GM18870 (cell line): ENCODE measurements around the gene HDAC3.

Experiments
- ATAC-seq: cut with Tn5 transposase; IDR thresholded peaks from one replicate; pipeline ENCODE4 v1.9.1; 2021; ENCODE audit warnings: moderate library complexity; ENCODE audit not compliant: unreplicated experiment

Gene HDAC3

DNA sequence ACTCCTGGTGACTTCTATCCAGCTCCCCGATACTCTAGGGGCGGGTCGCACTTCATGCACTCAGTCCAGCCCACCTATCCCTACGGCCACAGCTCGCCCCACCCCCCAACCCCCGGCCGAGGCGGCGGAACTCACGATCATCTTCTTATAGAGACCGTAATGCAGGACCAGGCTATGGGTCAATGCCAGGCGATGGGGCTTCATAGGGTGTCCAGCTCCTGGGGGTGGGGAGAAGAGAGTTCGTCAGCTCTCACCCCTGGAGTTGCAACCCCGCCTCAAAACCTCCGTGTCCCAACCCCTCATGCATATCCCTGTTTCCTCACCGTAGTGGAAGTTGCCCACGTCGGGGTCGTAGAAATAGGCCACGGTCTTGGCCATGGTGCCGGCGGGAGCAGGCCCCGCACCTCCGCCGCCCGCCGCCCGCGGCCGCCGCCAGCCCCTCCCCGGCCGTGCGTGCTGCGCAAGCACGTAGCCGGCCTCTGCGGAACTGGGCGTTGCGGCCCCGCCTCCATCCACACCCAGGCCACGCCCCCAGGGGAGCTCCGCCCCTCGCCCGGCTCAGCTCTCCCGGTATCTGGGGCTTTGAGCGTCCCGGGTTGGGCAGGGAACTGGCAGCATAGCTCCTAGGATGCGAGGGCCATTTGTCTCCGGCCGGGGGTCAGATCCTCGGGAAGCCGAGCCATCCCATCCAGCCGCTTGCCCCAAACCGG, at the start of gene HDAC3, which contains the start of gene RELL2:
TSS of gene HDAC3 (minus strand) at position 437 of the 710 bp plus-strand sequence. CDS start at position 378, 59 bp downstream.
TSS of gene RELL2 (plus strand) at position 585 of the 710 bp plus-strand sequence. CDS start 1,229 bp downstream, outside the sequence.
- peak; percentile 27 for ATAC-seq

DNA sequence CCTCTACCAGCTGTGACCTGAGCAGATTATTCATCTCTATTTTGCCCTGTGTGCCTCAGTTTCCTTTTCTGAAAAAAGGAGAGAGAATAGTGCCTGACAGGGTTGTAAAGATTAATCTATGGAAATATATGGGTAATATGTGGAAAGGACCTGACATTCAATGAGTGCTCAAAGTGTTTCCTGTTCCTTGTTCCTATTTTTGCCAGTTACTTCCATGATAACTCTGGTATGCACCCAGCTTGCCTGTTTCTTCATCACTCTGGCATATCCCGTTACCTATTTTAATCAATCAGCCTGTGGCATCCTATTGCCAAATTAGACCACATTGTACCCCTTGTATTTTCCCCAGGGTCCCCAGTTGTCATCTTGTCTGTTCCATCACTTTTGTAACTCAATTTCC, 48.9 kb upstream of the HDAC3 start:
- ATAC-seq, result no peak

GRCh38 chr5:141683596-141684141, 47.0 kb upstream of the HDAC3 start:
- ATAC-seq, result no peak

GRCh38 chr5:141681695-141682641, 45.3 kb upstream of the HDAC3 start, which contains the start of gene ARAP3:
ARAP3 (minus strand) TSS chr5:141682230; CDS start chr5:141680486, 1,744 bp downstream.
- no peak for ATAC-seq

DNA sequence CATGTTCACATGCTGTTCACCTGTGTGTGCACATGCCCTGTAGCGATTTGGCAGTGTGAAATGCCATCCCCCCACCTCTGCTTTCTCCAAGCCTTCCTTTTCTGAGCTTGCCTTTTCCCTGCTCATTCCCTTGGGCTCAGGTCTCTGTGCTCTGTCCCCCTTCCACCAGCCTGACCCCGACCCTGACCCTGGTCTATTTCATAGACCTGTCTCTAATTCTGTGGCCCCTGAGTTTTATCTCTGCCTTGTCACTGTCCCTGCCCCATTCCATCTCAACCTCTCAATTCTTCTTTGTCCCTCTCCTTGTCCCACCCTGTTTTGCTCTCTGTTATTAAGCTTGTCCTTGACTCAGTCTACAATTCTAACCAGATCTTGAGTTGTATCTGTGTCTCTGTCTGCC, 44.6 kb upstream of the HDAC3 start:
- no peak for ATAC-seq

DNA sequence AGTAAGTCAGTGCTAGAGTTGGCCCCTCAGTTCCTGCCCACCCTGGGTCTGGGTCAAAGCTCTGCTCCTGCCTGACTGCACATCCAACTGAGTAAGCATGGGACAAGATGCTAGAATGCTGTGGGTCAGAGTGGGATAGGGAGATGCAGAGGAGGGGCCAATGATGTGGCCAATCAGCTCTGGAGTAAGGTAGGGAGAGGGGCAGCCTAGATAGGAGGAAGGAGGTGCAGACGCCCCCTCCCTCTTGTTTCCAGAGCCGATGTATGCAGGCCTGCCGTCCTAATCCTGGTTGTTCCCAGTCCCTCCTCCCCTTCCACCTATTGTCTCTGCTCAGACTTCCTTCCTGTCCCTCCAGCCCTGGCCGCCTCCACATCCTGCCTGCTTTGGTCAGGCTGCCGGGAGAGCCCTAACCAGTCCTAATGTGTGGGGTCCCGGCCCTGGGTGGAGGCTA, 44.1 kb upstream of the HDAC3 start:
- no peak for ATAC-seq

DNA sequence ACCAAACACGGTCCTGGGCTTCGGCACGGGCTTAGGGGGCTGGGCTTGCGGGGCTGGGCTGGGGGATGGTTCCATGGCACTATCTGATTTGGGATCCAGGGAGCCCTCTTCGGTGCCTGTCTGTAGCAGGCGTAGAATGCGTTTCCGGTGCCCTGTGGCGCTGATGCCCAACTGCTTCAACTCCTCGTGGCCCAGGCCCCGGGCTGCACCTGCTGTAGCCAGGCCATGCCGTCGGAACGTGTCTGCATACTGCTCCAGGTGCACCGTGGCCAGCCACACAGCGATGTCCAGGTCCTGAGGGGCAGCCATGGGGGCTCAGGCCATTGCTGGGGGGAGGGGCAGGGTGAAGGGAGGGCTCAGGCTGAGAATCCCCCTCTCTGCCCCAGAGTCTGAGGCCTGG, 43.5 kb upstream of the HDAC3 start:
- no peak for ATAC-seq

- ATAC-seq, result no peak
Observed at GRCh38 chr5:141677415-141677814, 40.8 kb upstream of the HDAC3 start.

DNA sequence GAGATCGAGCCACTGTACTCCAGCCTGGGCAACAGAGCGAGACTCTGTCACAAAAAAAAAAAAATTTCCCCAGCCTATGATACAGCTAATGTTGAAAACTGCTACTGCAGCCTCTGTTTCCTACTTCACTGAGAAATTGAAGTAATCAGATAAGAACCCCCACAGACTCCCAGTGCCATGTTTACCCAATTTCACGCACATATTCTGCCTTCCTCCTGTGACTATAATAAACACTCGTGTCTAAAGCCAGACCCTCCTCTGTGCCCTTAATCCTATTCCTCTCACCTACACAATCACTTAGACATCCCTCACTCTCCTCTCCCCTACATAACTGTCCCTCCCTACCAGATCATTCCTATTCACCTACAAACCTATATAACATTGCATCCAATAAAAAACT, 39.0 kb upstream of the HDAC3 start:
- no peak for ATAC-seq

- no peak for ATAC-seq
Observed at GRCh38 chr5:141674747-141675146, 38.1 kb upstream of the HDAC3 start.

DNA sequence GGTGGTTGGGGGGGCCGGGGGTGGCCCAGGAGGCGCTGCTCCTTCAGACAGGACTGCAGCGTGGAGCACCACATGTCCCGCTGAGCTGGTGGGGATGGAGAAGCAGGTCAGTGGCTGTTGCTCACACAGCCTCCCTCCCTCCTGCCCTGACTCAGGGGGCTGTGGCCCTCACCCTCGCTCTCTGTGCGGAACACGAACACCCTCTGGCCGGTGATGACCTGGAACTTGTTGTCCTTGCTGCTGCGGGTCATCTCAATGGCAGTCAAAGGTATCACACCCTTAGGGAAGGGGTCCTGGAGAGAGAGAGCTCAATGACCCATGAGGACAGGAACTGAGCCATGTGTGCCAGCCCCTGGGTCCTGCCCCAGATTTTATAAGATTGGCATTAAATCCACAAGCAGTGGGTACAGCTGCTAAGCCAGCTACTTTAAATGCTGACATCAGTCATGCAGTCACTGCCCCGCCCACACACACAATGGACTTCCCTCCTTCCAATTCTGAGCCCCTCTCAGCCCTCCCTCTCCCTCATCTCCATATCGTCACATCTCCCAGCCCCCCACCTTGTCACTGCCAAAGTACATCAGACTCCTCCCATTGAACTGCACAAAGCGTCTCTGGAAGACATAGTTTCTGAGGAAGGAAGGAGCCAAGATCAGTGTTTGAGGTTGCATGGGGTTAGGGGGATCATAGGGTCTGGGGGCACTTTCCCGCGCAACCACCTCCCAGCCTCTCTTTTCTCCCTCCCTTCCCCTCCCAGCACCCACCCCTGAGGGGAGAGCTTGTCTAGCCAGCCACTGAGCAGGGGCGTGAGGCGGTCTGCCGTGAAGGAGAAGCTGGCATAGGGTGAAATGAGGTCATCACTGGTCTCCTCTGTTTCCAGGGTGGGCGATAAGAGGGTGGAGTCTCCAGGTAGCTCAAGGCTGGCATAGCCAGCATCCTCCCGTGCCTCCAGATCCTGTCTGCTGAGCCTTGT, 36.5 kb upstream of the HDAC3 start:
- no peak for ATAC-seq

DNA sequence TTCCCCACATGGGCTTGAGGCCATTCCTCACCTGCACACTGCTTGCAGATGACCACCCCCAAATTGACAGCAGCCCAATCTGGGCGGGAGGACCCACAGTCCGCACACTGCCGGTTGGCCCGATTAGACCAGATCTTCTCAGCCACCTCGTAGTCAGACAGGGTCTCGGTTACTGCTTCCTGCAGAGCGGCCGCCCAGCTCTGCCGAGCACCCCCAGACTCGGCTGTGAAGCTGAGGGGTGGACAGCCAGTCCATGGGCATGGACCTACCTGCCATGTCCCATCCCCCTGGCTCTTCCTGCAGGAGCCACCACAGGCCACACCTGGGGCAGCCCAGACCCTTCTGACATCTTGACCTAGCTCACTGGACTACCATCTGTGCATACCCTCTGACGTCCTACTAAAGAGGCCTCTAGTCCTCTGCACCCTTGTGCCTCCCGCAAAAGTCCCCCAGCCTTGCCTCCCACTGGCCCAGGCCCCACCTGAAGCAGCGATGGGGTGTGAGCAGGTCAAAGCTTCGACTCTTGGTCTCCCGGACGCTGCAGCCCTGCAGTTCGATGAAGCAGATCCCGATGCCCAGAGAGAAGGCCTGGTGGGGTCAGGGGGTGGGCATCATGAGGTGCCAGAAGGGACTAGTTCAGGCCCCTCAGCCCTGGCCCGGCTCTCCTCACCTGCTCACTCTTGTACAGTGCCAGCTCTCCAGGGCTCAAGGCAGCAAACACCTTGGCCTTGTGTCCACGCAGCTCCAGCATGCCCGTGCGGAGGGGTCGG, 35.6 kb upstream of the HDAC3 start:
- no peak for ATAC-seq

DNA sequence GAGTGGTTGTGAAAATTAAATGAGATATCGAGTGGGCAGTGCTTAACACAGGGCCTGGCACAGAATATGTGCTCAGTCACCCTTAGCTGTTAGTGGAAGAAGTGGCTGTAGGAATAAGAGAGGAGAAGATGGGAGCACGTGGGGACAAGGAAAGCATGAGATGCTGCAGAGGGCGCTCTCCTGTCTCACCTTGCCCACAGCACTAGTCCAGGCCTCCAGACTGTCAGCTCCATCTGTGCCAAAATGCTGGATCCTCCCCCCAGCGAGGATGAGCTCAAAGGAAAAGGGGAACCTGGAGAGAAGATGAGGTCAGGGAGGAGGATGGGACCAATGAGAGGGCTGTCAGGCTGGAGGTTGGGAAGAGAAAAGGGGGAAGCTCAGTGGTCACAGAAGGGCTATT, 32.9 kb upstream of the HDAC3 start:
- no peak for ATAC-seq

GRCh38 chr5:141668601-141669265, 32.1 kb upstream of the HDAC3 start:
- ATAC-seq, result no peak

GRCh38 chr5:141665995-141666940, 29.6 kb upstream of the HDAC3 start:
- ATAC-seq, result no peak

- ATAC-seq, result peak; percentile 93
Observed at GRCh38 chr5:141664733-141665461, 28.2 kb upstream of the HDAC3 start.

- ATAC-seq, result no peak
Observed at GRCh38 chr5:141663506-141663905, 26.9 kb upstream of the HDAC3 start.
